GM19324 (cell line): ENCODE results near the gene DVL1.

ENCODE experiments used
- ATAC-seq: cut with Tn5 transposase; IDR thresholded peaks from one replicate; pipeline ENCODE4 v1.9.1; 2021; ENCODE audit warnings: mild to moderate bottlenecking, moderate library complexity; ENCODE audit not compliant: unreplicated experiment, low FRiP score

DVL1 gene

GRCh38 chr1:1287288-1288110, 61.7 kb downstream of the DVL1 start:
- ATAC-seq, result no peak

GRCh38 chr1:1286313-1287261, 62.6 kb downstream of the DVL1 start:
- ATAC-seq, result no peak

DNA sequence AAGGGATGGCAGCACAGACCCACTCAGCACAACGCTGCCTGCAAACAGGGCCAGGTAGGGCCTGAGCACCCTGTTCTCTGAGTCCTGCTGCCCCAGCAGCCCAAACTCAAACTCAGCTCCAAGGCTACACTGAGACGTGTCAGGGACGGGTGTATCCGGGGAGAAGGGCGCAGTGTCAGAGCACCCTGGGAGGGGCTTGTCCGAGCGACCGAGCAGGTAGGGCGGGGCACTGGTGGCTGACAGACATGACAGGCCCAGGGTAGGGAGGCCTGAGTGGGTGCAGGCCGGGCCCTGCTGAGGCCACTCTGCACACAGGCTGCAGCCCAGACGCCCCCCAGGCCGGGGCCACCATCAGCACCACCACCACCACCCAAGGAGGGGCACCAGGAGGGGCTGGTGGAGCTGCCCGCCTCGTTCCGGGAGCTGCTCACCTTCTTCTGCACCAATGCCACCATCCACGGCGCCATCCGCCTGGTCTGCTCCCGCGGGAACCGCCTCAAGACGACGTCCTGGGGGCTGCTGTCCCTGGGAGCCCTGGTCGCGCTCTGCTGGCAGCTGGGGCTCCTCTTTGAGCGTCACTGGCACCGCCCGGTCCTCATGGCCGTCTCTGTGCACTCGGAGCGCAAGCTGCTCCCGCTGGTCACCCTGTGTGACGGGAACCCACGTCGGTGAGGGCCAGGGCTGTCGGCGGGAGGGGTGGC, 63.5 kb downstream of the DVL1 start:
- ATAC-seq, result no peak
